HG03064 (cell line): ENCODE measurements around the gene JOSD1.

ENCODE experiments used
- ATAC-seq: cut with Tn5 transposase; IDR thresholded peaks from one replicate; pipeline ENCODE4 v1.9.1; 2021; ENCODE audit warnings: low read depth; ENCODE audit not compliant: unreplicated experiment

Gene JOSD1

DNA sequence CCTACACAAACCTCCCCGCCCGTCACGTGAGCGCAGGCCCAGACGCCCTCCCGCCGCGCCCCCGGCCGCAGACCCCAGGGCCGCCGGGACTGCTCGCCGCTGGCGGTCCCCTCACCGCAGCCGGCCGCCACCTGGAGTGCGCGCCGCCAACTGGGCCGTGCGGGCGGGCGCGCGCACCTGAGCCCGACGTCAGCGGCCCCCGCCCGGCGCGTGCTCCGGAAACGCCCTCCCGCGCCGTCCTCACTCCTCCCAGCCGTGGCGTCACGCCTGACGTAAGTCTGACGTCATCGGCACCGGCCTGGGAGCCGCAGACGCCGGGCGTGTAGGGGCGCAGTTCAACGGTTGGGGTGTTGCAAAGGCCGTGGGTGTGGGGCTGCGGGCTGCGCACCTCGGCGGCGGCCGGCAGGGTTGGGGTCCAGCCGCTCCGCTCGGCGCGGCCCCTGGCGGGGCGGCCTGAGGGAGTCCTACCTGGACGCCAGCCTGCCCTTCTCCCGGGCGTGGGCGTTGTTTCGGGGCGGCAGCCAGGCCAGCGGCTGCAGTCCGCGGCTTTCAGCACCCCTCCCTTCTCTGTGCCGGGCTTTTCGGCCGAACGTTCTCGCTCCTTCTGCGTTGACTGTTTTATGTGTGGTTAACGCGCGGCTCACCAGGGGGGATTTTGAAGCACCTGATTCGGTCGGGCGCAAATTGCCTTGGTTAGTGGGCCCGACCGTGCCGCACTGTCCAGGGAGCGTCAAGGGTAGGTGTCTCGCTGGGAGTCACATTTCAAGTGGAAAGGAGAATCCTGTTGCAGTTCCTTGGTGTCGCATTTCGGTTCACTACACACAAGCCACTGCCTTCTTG lies at the start of gene JOSD1:
JOSD1 (minus strand) TSS at position 155 of the 840 bp plus-strand sequence. CDS start 956 bp downstream, outside the sequence.
- peak; percentile 31 for ATAC-seq

DNA sequence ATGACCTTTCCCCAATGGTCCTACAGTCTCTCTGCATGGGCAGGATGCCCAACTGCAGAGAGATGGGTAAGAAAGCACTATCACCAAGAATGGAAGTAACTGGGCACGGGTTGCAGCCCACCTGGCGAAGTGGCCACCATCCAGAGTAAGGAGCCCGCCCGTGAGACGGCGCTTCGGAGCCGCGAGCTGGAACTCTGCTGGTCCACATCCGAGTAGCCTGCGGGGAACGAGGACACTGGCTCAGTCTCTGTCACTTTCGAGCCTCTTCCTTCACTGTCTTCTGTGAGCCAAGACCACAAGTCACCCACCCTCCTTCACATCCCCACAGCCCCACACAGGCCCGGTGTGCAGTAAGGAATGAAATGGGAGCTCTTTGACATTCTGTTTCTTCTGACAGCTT lies 49.4 kb upstream of the JOSD1 start:
- ATAC-seq = no peak

DNA sequence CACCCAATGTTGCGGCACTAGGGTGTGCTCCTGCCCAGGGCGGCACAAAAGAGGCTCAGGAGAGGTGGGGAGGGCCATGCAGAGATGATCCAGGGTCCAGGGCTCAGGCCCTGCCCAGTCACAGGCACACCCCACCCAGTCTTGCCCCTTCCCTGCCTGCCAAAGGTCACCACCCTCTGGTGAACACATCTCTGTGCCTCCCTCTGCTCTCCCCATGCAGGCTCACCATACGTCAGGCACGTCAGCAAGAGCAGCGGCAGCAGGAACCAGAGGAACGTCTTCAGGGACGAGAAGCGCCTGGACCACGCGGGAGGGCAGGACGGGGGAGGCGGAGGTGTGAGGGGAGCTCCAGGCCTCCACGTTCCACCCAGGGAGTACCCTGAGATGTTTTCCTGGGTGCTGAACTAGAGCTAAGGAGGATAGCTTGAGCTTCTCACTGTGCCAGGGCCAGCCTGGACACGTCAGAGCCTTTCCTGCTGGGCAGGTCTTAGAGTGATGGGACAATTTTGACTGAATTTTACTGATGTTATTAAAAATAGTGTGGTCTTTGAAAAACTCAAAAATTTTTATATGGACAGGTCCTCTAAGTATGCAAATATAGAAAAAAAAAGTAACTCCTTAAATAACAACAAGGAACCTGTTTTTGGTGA lies 47.9 kb upstream of the JOSD1 start:
- no peak for ATAC-seq

DNA sequence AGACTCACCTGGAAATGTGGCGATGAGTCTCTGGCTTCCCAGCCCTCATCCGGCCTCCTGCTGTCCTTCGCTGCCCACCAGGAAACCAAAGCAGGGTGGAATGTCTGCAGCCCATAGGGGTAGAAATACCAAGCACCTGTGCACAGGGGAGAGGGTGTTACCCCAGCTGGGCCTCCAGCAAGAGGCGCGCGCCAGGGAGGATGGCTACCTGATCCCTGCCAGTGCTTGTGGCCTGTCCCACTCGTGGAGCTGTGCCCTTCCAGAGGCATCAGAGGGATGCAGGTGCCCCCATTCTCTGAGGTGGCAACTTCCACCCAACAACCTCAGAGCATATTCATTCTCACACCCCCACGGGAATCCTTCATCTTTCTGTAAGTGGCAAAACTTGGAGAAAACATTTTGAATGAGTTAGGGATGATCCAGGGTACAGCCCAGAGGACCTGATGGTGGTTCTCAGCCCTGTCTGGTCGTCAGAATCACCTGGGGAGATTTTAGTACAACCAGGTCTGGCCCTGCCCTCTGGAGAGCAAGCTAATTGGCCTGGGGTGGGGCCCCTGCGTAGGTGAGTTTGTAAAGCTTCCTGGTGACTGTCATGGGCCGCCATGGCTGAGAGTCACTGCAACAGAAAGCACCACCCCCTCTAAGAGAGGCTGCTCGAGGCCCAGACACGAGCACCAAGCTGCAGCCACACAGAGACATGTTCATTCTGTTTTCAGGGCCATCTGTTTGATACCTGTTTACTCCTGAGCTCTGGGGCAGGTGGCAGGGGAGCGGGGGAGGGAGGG lies 45.1 kb upstream of the JOSD1 start:
- ATAC-seq = no peak

DNA sequence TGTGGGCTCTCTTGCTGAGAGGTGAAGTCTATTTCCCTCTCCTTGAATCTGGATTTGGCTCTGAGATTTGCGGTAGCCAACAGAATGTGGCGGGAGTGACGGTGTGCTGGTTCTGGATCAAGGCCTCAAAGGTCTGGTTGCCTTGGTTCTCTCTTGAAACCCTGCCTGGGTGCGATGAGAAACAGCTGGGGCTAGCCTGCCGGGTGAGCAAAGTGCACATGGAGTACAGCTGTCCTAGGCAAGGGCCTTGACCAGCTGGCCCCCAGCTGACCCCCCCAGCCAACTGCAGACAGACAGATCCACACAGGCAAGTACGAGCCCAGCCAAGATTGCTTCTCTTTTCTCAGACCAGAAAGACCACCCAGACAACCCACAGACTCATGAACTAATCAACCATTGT lies 44.2 kb upstream of the JOSD1 start:
- no peak for ATAC-seq

DNA sequence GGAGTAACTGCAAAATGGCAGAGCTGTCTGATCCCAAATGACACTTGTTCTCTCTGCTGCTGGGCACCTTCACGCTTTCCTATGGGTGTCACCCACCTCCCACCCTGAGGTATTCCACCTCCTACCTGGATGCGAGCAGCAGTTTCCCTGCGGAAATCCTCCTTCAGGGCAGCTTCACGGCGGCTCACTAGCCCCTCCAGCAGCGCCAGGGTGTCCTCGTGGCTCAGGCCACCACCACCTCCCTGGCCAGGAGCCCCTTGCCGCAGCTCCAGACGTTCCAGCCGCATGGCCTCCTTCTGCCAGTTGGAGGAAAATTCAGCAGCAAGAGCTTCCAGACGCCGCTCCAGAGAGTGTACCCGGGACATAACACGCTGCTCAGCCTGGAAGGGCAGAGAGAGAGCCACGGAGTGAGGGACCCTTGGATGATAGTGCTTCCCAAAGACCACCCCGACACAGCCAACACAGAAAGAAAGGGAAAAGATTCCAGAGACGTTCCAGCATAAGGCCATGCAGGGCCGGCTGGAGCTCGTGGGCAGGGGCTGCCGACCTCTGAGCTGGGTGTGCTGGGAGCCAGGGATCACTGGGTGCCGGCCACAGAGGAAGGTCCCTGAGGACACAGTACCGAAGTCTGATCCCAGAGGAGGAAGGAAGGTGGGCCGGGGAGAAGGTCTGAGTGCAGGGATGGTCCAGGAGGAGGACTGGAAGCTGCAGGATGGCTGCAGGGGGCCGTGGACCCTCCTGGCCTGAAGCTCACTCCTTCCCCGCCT lies 41.6 kb upstream of the JOSD1 start:
- ATAC-seq = no peak

DNA sequence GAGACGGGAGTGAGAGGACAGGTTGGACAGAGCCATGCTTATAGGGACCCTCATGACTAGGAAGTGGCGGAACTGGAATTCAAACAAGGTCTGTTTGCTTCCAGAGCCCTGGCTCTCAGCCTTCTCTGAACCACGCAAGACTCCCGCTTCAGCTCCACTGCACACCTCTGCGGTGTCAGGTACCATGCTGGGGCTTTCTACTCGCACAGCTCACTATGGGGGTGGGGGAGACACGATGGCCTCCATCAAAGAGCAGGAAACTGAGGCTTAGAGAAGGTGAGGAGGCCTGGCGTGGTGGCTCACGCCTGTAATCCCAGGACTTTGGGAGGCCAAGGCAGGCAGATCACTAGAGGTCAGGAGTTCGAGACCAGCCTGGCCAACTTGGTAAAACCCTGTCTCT lies 40.8 kb upstream of the JOSD1 start:
- no peak for ATAC-seq

DNA sequence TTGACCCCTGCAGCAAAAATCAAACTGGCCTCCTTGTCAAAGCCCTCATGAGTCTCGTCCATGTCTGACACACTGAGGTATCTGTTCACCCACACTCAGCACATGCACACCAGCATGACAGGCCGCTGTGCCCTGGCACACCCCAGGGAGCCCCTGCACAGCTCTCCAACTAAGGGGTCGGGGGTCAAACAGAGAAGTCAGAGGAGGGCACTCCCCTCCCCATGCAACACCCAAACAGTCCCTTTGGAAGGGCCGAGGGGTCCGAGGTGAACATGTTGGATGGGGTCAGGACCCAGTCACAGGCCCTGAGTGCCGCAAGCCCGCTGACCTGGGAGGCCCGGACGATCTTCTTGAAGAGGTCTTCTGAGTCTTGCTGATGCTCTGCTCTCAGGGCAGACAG lies 40.4 kb upstream of the JOSD1 start:
- no peak for ATAC-seq

DNA sequence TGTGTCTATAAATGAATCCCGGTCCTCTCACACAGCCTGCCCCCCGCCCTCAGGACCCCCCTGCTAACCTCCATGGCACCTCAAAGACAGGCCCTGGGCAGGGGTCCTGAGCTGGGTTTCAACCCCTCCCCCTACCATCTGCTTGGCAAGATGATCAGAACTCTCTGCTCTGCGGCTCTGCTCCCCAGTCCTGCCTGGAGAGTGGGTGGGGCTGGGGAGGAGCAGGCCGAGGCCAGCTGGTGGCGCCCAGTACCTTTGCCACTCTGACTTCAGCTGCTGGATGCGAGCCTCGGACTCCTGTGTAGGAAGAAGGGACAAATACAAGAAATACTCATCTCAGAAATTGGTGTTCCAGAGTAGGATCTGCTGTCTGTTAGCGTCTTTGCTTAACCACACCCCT lies 40.0 kb upstream of the JOSD1 start:
- no peak for ATAC-seq

DNA sequence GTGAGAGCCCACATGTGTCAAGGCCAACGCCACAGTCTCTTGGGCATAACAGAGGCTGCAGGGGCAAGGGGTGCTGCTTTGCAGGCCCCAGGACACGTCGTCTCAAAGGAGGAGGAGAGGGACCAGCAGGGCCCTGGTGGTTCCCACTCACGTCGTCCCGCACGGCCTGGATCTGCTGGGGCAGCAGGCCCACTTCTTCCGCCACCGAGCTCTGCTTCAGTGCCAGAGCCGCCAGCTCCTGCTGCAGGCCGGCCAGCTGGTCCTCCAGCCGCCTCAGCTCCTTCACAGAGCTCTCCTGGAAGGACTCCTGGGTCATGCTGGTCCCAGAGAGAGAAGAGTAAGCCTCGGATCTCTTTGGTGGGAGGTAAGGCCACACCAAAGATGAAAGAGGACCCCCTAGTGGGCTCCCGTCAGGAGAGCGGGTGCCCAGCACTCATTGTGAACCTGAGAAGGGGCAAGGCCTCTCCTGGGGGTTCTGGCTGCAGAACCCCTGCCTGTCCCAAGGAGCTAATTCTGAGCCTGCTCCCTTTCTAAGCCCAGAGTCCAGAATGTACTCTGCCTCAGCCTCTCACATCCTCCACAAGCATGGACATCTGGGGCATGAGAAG lies 39.5 kb upstream of the JOSD1 start:
- ATAC-seq = no peak

DNA sequence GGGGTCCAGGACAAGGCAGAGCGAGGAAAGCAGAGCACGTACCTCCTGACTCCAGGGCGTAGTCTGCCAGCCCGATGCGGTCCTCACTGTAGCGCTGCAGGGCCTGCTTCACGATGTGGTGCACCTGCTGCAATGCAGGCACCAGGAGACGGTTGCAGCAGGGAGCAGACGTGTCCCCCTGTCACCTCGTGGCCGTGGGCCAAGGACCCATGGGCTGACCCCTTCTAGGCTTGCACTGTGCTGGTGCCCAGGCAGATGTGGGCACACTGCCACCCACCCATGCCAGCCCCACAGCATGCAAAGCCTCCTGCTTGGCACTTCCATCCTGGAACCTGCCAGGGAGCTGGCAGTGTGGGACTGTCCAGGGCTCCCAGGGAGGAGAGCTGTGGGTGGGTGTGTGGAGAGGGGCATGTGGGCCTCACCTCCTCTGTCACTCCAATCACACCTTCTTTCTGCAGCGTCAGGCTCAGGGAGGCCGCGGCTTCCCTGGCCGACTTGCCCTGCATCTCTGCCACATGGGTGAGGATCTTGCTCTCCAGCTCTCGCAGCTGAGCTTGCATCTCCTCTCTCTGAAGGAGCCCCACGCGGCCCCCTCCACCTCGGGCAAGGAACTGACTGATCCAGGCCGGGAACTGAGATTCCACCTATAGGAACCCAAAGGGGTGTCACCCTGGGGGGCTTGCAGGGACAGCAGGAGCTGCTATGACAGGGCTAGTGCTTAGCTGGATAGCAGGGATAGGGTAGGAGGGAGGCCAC lies 38.7 kb upstream of the JOSD1 start:
- no peak for ATAC-seq

DNA sequence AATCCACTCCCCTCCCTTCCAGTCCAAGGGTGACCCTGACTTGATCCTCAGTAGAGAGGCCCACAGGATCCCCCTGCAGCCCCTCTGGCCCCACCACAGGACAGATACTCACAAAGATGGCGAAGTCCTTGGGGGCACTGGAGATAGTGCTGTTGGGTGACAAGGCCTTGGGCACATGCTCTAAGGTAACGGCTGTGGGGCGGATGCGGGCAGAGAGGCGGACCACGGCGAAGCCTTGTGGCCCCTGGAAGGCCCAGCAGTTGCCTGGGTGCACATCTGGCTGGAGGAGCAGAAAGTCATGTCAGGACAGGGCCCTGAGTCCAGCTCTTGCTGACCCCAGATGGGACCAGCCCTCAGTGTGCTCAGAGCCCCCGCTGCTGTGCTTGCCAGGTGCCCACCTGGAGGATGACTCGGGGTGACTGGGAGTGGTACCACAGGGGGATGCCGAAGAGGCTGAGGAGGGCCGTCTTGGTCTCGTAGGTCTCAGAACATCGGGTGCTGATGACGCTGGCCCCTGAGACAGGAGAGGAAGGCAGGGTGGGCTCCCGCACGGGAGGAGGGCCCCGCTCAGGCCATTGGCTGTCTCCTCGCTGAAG lies 37.8 kb upstream of the JOSD1 start:
- no peak for ATAC-seq

DNA sequence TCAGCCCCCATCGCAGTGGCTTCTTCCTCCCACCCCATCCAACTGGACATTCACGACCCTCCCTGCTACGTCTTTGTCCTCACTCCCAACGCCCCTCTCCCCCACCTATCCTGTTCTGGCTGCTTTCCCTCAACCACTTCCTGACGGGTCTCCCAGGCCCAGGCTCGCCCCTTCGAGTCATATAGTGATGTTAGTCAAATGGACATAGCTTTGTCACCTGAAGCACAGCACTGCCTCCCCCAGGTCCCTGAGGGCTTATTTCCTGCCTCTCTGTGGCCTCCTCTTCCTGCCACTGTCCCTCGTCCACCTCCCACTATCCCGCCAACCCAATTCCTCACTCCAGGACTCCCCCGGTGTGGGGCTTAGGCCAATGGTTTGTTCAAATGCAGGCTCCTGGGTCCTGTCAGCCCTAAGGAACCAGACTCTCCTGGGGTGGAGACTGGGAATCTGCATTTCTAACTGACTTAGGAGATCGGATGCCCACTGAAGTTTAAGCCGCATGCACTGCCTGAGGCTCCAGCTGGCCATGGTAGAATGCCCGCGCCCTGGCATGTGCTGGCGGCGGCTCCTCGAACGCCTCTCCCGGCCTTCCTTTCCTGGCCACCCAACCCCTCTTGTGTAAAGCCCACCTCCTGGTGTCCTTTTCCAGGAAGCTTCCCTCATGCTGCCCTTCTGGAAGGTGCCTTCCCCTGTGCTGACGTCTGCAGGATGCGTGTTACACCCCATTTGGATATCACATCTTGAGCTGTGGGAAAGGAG lies 36.7 kb upstream of the JOSD1 start:
- ATAC-seq = no peak

DNA sequence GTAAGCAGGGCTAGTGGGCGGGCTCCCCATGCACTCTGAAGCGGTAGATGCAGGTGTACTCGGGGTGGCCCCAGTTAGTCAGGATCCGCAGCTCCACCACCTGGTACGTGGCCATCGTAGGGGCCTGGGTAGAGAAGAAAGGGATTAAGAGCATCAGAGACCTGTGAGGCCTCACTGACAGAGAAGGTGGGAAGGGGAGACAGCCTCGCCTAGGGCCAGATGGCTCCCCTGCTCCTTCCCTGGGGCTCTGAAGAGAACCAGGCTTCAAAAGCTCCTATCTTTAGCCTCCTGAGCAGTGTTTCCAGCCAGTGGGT lies 35.5 kb upstream of the JOSD1 start:
- no peak for ATAC-seq

DNA sequence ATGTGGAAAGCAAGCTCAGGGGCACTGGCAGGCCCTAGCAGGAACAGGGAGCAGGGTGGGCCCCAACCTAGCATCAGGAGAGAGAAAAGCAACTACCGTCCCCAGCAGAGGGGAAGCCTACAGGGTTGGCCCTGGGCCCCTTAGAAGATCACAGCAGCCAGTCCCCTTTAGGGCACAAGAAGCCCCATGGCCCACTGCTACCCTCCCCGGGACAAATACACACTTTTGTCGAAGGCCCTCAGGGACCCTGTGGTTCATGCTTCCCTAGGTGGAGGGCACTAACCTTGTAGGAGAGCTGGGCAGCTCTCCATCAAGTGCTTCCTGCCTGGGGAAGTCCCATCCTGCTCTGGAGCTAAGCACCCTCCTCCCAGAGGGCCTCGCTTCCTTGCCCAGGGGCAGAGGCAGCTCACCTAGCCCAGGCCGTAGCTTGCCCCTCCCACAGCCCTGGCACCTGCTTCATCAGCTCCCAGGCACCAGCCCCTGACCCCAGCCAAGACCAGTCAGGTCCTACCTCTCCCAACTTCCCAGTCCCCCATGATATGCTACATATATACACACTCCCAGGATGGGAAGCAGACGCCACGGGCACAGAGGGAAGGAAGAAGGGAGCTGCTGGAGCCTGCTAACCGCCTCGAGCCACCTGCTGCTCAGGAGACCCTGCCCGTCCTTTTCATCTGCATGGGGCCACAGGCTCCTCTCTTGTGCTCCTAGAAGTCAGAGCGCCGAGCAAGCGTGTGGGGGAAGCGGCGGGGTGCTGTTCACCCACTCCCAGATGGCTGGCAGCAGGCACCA lies 34.9 kb upstream of the JOSD1 start:
- no peak for ATAC-seq

DNA sequence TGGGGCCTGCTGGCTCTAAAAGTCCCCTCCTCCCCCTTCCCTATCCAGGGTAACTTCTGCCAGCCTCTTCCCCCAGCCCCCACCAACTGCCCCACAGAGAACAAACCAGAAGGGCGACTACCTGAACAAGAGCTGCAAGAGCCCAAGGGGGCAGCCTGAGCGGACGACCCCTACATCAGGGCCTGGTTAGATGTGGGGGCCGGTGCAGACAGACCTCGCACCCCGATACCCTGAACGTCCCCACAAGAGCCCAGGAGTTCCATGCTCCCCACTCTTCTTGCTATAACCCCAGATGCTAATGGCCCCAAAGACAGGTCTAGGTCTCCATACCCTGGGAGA lies 34.4 kb upstream of the JOSD1 start:
- no peak for ATAC-seq

DNA sequence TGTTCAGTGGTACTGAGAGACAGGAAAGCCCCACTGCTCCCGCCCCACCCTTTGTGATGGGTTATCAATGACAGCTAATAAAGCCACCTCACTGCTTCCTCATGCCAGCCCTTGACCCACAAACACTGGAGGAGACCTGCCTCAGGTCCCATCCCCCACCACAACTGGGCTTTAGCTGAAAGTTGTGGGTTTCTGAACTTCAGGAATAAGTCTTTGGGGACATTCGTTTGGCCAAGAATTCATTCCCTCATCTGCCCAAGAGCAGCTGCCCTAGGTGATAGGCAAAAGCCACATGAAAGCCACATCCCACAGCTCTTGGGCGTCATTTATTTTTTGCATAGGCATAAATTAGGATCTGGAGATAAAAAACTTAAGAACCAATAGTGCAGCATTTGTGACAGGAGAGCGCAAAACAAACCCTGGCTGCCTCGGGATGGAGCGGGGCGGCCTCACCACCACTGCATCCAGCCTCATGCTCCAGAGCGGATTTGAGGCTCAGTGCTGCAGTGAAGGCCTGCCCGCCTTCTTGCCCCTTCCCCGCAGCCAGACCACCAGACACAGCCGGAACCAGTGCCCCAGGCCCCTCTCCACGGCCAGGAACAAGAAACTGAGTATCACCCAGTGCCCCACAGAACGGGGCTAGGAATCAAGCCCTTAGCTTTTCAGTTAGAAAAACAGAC lies 33.8 kb upstream of the JOSD1 start:
- ATAC-seq = no peak
